HG03469 (cell line): ENCODE results near the gene ZFP30.
"Not testable (repeated sequence)": the region's sequence is repeated elsewhere in the genome, so short reads cannot be mapped to it uniquely, and the experiment has no call there.

ENCODE experiments used
- ATAC-seq: cut with Tn5 transposase; IDR thresholded peaks from one replicate; pipeline ENCODE4 v1.9.1; 2021; ENCODE audit warnings: mild to moderate bottlenecking, moderate library complexity, moderate number of reproducible peaks; ENCODE audit not compliant: unreplicated experiment

Gene ZFP30

GRCh38 chr19:37655301-37655688 lies at the start of gene ZFP30:
ZFP30 (minus strand) TSS chr19:37655465; CDS start chr19:37647822, 7,643 bp downstream.
- ATAC-seq = peak; percentile 43

GRCh38 chr19:37699057-37699456 lies 43.8 kb upstream of the ZFP30 start:
- ATAC-seq = no peak

- ATAC-seq = no peak
These were observed 43.0 kb upstream of the ZFP30 start for GRCh38 chr19:37698216-37698615.

- ATAC-seq = no peak
These were observed 40.1 kb upstream of the ZFP30 start for GRCh38 chr19:37695144-37695899.

- ATAC-seq = no peak
These were observed 37.8 kb upstream of the ZFP30 start for GRCh38 chr19:37692956-37693620.

- ATAC-seq = no peak
These were observed 36.7 kb upstream of the ZFP30 start for GRCh38 chr19:37691881-37692504.

GRCh38 chr19:37683520-37683919 lies 28.3 kb upstream of the ZFP30 start:
- no peak for ATAC-seq

- ATAC-seq = no peak
These were observed 14.2 kb upstream of the ZFP30 start for GRCh38 chr19:37669450-37669914.

GRCh38 chr19:37657157-37657556 lies 1.9 kb upstream of the ZFP30 start:
- ATAC-seq = not testable (repeated sequence)

GRCh38 chr19:37655689-37656371 lies 565 bp upstream of the ZFP30 start:
- ATAC-seq = peak; percentile 23

- peak; percentile 16 for ATAC-seq
These were observed 500 bp downstream of the ZFP30 start for GRCh38 chr19:37654629-37655300.

- ATAC-seq = no peak
These were observed 1.1 kb downstream of the ZFP30 start for GRCh38 chr19:37654118-37654517.

GRCh38 chr19:37635076-37636056 lies 19.9 kb downstream of the ZFP30 start:
- ATAC-seq = no peak

- peak; percentile 22 for ATAC-seq
These were observed 60.3 kb downstream of the ZFP30 start for GRCh38 chr19:37594982-37595382.

- peak; percentile 92 for ATAC-seq
These were observed 60.8 kb downstream of the ZFP30 start, which contains the start of the genes ZNF540 and ZNF571 for GRCh38 chr19:37594304-37594981. ZNF540 (plus strand) TSS chr19:37594876; CDS start chr19:37598448, 3,572 bp downstream. ZNF571 (minus strand) TSS chr19:37594792; CDS start chr19:37586676, 8,116 bp downstream.

- no peak for ATAC-seq
These were observed 61.3 kb downstream of the ZFP30 start for GRCh38 chr19:37593996-37594303.

GRCh38 chr19:37583340-37583739 lies 71.9 kb downstream of the ZFP30 start:
- ATAC-seq = no peak

- no peak for ATAC-seq
These were observed 83.1 kb downstream of the ZFP30 start for GRCh38 chr19:37572203-37572602.

GRCh38 chr19:37565370-37565669 lies 89.9 kb downstream of the ZFP30 start:
- ATAC-seq = no peak
